Measurements from ENCODE around the gene JADE1. TPM values are rescaled to one million over a fixed set of nuclear protein-coding genes. Genes with fewer than 3 reads are reported as not detected.
A peak's percentile ranks its signal among the peaks of the same experiment; 100 is the strongest.

Gene JADE1
- total and polyA plus RNA-seq, 2 experiments from 2014 or later, result 32.1 to 37.6 TPM

- H3K9ac ChIP-seq, result peak overlapping the region; percentile 55
- H3K36me3 ChIP-seq (ENCODE audit: low read depth), result no peaks in the 10 kb centered on the region
- peak overlapping the region; percentile 80 for H3K27ac ChIP-seq
- peak overlapping the region; percentile 36 for H2AFZ ChIP-seq
- peaks cover 28% of the 10 kb centered on the region for H3K4me1 ChIP-seq (ENCODE audit: insufficient read depth)
- TF ChIP-seq EZH2phosphoT487 (IDR thresholded peaks at IDR 0.05; ENCODE audit: insufficient read depth, low read depth), result no peak
- no peak for TF ChIP-seq EZH2 (IDR thresholded peaks at IDR 0.05; ENCODE audit: insufficient read depth, poor library complexity, severe bottlenecking)
- H3K79me2 ChIP-seq (ENCODE audit: insufficient read depth), result no peaks in the 10 kb centered on the region
- no peaks in the 10 kb centered on the region for H3K27me3 ChIP-seq (replicated peaks; ENCODE audit: insufficient read depth)
- 81 to 84% methylated on average over 3 of the region's 3 CpGs for WGBS, 2 experiments (ENCODE audit: low coverage in 1 of 2, low lambda C conversion rate in 2 of 2, missing lambda C conversion rate in 2 of 2)
- H3K4me3 ChIP-seq, result no peak overlapping the region
- no peaks in the 10 kb centered on the region for H3K9me3 ChIP-seq (ENCODE audit: low read depth)
- peaks cover 16% of the 10 kb centered on the region for H3F3A ChIP-seq (ENCODE audit: insufficient read depth)
- H4K20me1 ChIP-seq (ENCODE audit: insufficient read depth), result no peaks in the 10 kb centered on the region
- DNase-seq, result peak; percentile 81
- in situ Hi-C loops (cut with MboI), result no loop called here
- H3K4me2 ChIP-seq (ENCODE audit: unreplicated experiment), result peak overlapping the region; percentile 22
- no peaks in the 10 kb centered on the region for H3K9me2 ChIP-seq (ENCODE audit: insufficient read depth)
Measured at GRCh38 chr4:128782076-128782715, 27.3 kb upstream of the JADE1 start.

DNA sequence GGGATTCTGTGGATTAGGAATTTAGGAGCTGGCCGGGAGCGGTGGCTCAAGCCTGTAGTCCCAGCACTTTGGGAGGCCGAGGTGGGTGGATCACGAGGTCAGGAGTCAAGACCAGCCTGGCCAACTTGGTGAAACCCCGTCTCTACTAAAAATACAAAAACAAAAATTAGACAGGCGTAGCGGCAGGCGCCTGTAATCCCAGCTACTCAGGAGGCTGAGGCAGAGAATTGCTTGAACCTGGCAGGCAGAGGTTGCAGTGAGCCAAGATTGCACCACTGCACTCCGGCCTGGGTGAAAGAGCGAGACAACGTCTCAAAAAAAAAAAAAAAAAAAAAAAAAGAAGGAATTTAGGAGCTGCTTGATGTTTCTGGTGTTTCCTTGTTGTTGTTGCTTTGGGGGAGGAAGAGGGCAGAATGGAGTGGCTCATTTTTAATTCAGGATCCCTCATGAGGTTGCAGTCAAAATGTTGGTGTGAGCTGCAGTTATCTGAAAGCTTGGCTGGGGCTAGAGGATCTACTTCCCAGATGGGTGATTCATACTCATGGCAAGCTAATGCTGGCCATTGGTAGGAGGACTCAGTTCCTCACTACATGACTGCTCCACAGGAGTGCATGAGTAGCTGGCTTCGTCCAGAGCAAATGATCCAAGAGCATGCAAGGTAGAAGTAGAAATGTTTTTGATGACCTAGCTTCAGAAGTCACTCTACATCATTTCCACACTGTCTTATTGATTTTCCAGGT, 26.5 kb upstream of the JADE1 start:
- Histone ChIP-seq H2AFZ (peak overlapping the region; percentile 36), H3F3A (ENCODE audit: insufficient read depth) (peaks cover 13% of the 10 kb centered on the region), H3K27me3 (replicated peaks; ENCODE audit: insufficient read depth) (no peaks in the 10 kb centered on the region), H3K4me2 (ENCODE audit: unreplicated experiment) (peak overlapping the region; percentile 22), H3K4me1 (ENCODE audit: insufficient read depth) (peaks cover 21% of the 10 kb centered on the region), H3K79me2 (ENCODE audit: insufficient read depth) (no peaks in the 10 kb centered on the region), H3K4me3 (no peak overlapping the region), H3K36me3 (ENCODE audit: low read depth) (no peaks in the 10 kb centered on the region), H3K9ac (peak overlapping the region; percentile 55), H4K20me1 (ENCODE audit: insufficient read depth) (no peaks in the 10 kb centered on the region), H3K9me3 (ENCODE audit: low read depth) (no peaks in the 10 kb centered on the region), H3K27ac (peak overlapping the region; percentile 80), H3K9me2 (ENCODE audit: insufficient read depth) (no peaks in the 10 kb centered on the region)
- in situ Hi-C loops (cut with MboI), result no loop called here
- DNase-seq, result peak; percentile 93
- TF ChIP-seq EZH2phosphoT487 (IDR thresholded peaks at IDR 0.05; ENCODE audit: insufficient read depth, low read depth) (no peak), EZH2 (IDR thresholded peaks at IDR 0.05; ENCODE audit: insufficient read depth, poor library complexity, severe bottlenecking) (no peak)
- WGBS, 2 experiments (ENCODE audit: low coverage in 1 of 2, low lambda C conversion rate in 2 of 2, missing lambda C conversion rate in 2 of 2), result 11 to 13% methylated on average over 10 to 12 of the region's 12 CpGs

DNA sequence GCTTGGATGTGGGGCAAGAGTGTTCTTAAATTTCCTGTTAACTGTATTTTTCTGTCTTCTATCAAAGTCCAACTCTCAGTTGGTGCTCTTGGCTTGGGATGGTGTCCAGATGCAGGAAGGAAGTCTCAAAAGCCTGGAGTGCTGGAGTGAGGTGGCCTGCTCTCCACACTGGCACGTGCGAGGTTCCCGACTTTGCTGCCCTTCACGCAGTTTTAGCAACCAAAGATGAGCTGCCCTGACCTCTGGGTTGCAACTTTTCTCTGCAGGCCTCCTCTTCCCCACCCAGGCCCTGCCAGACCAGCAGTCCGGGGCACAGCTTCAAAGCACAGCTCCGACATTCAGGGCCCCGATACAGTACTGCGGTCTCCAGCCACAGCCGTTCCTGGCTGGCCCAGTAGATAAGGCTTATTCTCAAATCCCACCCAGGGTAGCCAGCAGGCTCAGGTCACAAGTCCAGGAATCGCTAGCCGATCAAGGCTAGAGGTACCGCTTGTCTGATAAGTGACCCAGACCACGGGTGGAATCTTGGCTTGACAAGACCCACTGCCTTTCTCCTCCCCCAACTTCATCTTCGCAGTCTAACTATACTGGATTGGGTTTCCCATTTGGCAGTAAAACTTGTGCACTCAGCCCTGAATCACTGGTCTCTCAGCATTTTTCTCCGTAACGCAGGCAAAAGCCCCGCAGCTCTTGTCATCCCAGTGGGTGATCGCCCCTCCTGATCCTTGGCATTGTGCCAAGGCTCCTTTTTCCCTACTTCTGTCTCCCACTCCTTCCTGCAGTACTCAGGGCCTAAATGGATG, 21.8 kb upstream of the JADE1 start:
- WGBS, 2 experiments (ENCODE audit: low coverage in 1 of 2, low lambda C conversion rate in 2 of 2, missing lambda C conversion rate in 2 of 2), result 75 to 78% methylated on average over 18 of the region's 18 CpGs
- Histone ChIP-seq H3K4me3 (no peak overlapping the region), H3K36me3 (ENCODE audit: low read depth) (no peaks in the 10 kb centered on the region), H3K27me3 (replicated peaks; ENCODE audit: insufficient read depth) (no peaks in the 10 kb centered on the region), H2AFZ (no peak overlapping the region), H4K20me1 (ENCODE audit: insufficient read depth) (no peaks in the 10 kb centered on the region), H3K4me1 (ENCODE audit: insufficient read depth) (peaks cover 10% of the 10 kb centered on the region), H3K9ac (no peak overlapping the region), H3K4me2 (ENCODE audit: unreplicated experiment) (no peak overlapping the region), H3K27ac (no peak overlapping the region), H3K9me2 (ENCODE audit: insufficient read depth) (no peaks in the 10 kb centered on the region), H3K9me3 (ENCODE audit: low read depth) (no peaks in the 10 kb centered on the region), H3K79me2 (ENCODE audit: insufficient read depth) (no peaks in the 10 kb centered on the region), H3F3A (ENCODE audit: insufficient read depth) (peaks cover under 1% of the 10 kb centered on the region)
- in situ Hi-C loops (cut with MboI), result no loop called here
- no peak for DNase-seq
- TF ChIP-seq EZH2phosphoT487 (IDR thresholded peaks at IDR 0.05; ENCODE audit: insufficient read depth, low read depth) (no peak), EZH2 (IDR thresholded peaks at IDR 0.05; ENCODE audit: insufficient read depth, poor library complexity, severe bottlenecking) (no peak)

GRCh38 chr4:128793859-128794672, 15.4 kb upstream of the JADE1 start:
- Histone ChIP-seq H3F3A (ENCODE audit: insufficient read depth) (no peaks in the 10 kb centered on the region), H2AFZ (no peak overlapping the region), H3K79me2 (ENCODE audit: insufficient read depth) (no peaks in the 10 kb centered on the region), H3K9ac (no peak overlapping the region), H3K4me2 (ENCODE audit: unreplicated experiment) (no peak overlapping the region), H3K4me1 (ENCODE audit: insufficient read depth) (peaks cover 6% of the 10 kb centered on the region), H4K20me1 (ENCODE audit: insufficient read depth) (no peaks in the 10 kb centered on the region), H3K9me3 (ENCODE audit: low read depth) (no peaks in the 10 kb centered on the region), H3K9me2 (ENCODE audit: insufficient read depth) (no peaks in the 10 kb centered on the region), H3K27me3 (replicated peaks; ENCODE audit: insufficient read depth) (no peaks in the 10 kb centered on the region), H3K4me3 (no peak overlapping the region), H3K36me3 (ENCODE audit: low read depth) (no peaks in the 10 kb centered on the region), H3K27ac (no peak overlapping the region)
- TF ChIP-seq EZH2phosphoT487 (IDR thresholded peaks at IDR 0.05; ENCODE audit: insufficient read depth, low read depth), result no peak
- TF ChIP-seq EZH2 (IDR thresholded peaks at IDR 0.05; ENCODE audit: insufficient read depth, poor library complexity, severe bottlenecking), result no peak
- in situ Hi-C loops (cut with MboI), result no loop called here
- DNase-seq, result no peak
- WGBS, 2 experiments (ENCODE audit: low coverage in 1 of 2, low lambda C conversion rate in 2 of 2, missing lambda C conversion rate in 2 of 2), result 81 to 86% methylated on average over 7 of the region's 7 CpGs
